OCI-LY3 (cell line): ENCODE data around the gene CSN2.

Experiments
- CTCF ChIP-seq: fragments of 200-600, 300-600 bp; sonication (generic); IDR thresholded peaks from 2 replicates; pipeline ENCODE4 v1.5.1; 2014; ENCODE audit warnings: antibody characterized with exemption, low read length, low read depth
- EZH2phosphoT487 ChIP-seq: fragments of 200-600 bp; shearing (Covaris generic); IDR thresholded peaks from 2 replicates; pipeline ENCODE4 v1.6.1; 2018; ENCODE audit warnings: antibody characterized with exemption, mixed run types, low read depth

GRCh38 chr4:69957209-69957608, 8.3 kb downstream of the CSN2 start:
- TF ChIP-seq CTCF (no peak), EZH2phosphoT487 (no peak)
